ENCODE data around the gene TMED4. TPM values are rescaled to one million over a fixed set of nuclear protein-coding genes. Genes with fewer than 3 reads are reported as not detected.

TMED4 gene
- total and polyA plus RNA-seq, 2 of the 13 experiments (the other 11 are each of a cell fraction or from before 2014, with no cell fraction given) = 81.4 to 109 TPM

DNA sequence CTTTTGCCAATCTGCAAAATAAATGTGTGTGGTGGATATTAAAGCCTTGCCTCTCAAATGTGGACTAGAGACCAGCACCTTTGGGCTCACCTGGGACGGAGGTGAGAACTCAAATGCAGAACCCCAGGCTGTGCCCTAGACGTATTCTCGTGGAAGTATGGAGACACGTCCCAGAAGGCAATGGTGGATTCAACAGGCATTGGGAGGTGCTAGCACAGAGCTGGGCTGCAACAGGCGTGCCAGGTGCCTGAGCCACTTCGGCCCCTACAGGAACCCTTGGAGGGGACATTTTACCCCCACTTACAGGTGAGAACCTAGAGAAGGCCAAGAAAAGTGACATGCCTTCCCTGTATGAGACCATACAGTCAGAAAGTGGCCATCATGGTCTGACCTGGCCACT lies 20.6 kb downstream of the TMED4 start (continued):
- TF ChIP-seq ZFAT (CRISPR knock-in tag; conservative IDR thresholded peaks at IDR 0.05) (no peak), SSRP1 (CRISPR knock-in tag; IDR thresholded peaks at IDR 0.05) (0 out of 2 replicates have a peak, but pooled peaks have one; percentile 13), NAIF1 (CRISPR knock-in tag; IDR thresholded peaks at IDR 0.05; ENCODE audit: borderline replicate concordance) (no peak), ZNF703 (CRISPR knock-in tag; IDR thresholded peaks at IDR 0.05; ENCODE audit: borderline replicate concordance) (0 out of 2 replicates have a peak, but pooled peaks have one; percentile 26), FOXK1 (CRISPR knock-in tag; IDR thresholded peaks at IDR 0.05; ENCODE audit: borderline replicate concordance, low read depth) (no peak)

DNA sequence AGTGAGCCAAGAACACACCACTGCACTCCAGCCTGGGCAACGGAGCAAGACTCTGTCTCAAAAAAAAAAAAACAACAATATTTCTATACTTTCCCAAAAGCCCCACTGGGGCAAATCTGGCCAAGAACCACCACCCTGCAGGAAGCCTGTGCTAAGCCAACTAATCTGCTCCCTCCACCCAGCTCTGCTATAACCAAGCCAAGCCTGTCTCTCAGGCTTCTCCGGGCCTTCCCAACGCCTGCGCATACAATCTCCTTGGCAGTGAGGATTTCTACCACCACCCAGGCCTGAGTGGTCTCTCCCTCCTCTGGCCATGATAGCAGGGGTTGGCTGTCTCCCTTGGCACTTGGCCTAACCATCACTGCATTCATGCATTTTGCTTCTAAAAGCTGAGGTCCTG lies 22.5 kb downstream of the TMED4 start:
- no peaks in the 10 kb centered on the region for H3K27me3 ChIP-seq (ENCODE audit: control insufficient read depth in 1 of 2, insufficient read depth in 2 of 2, low read length in 2 of 2)
- H3K36me3 ChIP-seq (replicated peaks in 1 of 2; ENCODE audit: control insufficient read depth in 1 of 2, insufficient read depth in 2 of 2, low read length in 2 of 2) = peaks cover 1 to 4% of the 10 kb centered on the region in 2 experiments; a peak in 2 of 5 replicates
- in situ Hi-C loops (cut with HindIII; ENCODE audit: extremely low pct_ligation_motif_present, low pct_unique_long_range_greater_than_20kb) (no loop called here), intact Hi-C loops (cut with micrococcal nuclease; ENCODE audit: unreplicated experiment) (no loop called here)
- no peaks in the 10 kb centered on the region for H3K9me3 ChIP-seq (ENCODE audit: low read length)
- H3K79me2 ChIP-seq (ENCODE audit: insufficient read depth, low read length) = no peaks in the 10 kb centered on the region
- no peak overlapping the region for H3K27ac ChIP-seq (ENCODE audit: extremely low read length, insufficient read depth, low read length)
- no peak overlapping the region for H3K4me2 ChIP-seq (ENCODE audit: low read depth, low read length)
- no peak overlapping the region for H3K9ac ChIP-seq (ENCODE audit: insufficient read depth, low read depth, low read length)
- no TSS peak for BruUV-seq (replicated peaks)
- DNase-seq (ENCODE audit: low spot score) = no peak
- WGBS (ENCODE audit: low lambda C conversion rate) = 83% methylated on average over 4 of the region's 4 CpGs
- no peak overlapping the region for H3K4me3 ChIP-seq (replicated peaks in 1 of 3; ENCODE audit: insufficient read depth in 1 of 3, low read depth in 2 of 3, low read length in 3 of 3)
- CTCF ChIA-PET (ENCODE audit: low intra/inter-chr PET ratio, low total read pairs) = no interaction called here
- FAIRE-seq = no peak
- H3K4me1 ChIP-seq (ENCODE audit: insufficient read depth, low read length) = peaks cover 40% of the 10 kb centered on the region
- POLR2A ChIA-PET = interaction anchor here (0.5 kb wide), 1 partner anchor 16 kb away, joined by 3 read pairs; no protein-coding TSS in a partner anchor
- no peak overlapping the region for H2AFZ ChIP-seq (ENCODE audit: low read length)
- no peaks in the 10 kb centered on the region for H4K20me1 ChIP-seq (ENCODE audit: insufficient read depth, low read length)
- peak; percentile 7 for ATAC-seq
- TF ChIP-seq ZNF296 (CRISPR knock-in tag; conservative IDR thresholded peaks at IDR 0.05) (no peak), ERF (CRISPR knock-in tag; IDR thresholded peaks at IDR 0.05) (no peak), MED13 (CRISPR knock-in tag; IDR thresholded peaks at IDR 0.05) (no peak), U2AF1 (optimal IDR thresholded peaks at IDR 0.05; ENCODE audit: low read depth, low read length) (no peak), CEBPG (CRISPR knock-in tag; IDR thresholded peaks at IDR 0.05) (no peak), HOXA7 (CRISPR knock-in tag; IDR thresholded peaks at IDR 0.05) (no peak), ZNF550 (CRISPR knock-in tag; IDR thresholded peaks at IDR 0.05; ENCODE audit: borderline replicate concordance) (no peak), KLF12 (CRISPR knock-in tag; IDR thresholded peaks at IDR 0.05; ENCODE audit: borderline replicate concordance) (no peak), PRPF4 (IDR thresholded peaks at IDR 0.05; ENCODE audit: low read depth, low read length, poor library complexity, severe bottlenecking) (no peak)
- TF ChIP-seq, protein P1, sequence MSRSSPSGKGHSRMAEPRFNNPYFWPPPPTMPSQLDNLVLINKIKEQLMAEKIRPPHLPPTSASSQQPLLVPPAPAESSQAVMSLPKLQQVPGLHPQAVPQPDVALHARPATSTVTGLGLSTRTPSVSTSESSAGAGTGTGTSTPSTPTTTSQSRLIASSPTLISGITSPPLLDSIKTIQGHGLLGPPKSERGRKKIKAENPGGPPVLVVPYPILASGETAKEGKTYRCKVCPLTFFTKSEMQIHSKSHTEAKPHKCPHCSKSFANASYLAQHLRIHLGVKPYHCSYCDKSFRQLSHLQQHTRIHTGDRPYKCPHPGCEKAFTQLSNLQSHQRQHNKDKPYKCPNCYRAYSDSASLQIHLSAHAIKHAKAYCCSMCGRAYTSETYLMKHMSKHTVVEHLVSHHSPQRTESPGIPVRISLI (CRISPR knock-in tag; IDR thresholded peaks at IDR 0.05; ENCODE audit: borderline replicate concordance) = no peak
- TF ChIP-seq, protein P2, sequence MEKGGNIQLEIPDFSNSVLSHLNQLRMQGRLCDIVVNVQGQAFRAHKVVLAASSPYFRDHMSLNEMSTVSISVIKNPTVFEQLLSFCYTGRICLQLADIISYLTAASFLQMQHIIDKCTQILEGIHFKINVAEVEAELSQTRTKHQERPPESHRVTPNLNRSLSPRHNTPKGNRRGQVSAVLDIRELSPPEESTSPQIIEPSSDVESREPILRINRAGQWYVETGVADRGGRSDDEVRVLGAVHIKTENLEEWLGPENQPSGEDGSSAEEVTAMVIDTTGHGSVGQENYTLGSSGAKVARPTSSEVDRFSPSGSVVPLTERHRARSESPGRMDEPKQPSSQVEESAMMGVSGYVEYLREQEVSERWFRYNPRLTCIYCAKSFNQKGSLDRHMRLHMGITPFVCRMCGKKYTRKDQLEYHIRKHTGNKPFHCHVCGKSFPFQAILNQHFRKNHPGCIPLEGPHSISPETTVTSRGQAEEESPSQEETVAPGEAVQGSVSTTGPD (CRISPR knock-in tag; IDR thresholded peaks at IDR 0.05) = no peak
- TF ChIP-seq, protein P3, sequence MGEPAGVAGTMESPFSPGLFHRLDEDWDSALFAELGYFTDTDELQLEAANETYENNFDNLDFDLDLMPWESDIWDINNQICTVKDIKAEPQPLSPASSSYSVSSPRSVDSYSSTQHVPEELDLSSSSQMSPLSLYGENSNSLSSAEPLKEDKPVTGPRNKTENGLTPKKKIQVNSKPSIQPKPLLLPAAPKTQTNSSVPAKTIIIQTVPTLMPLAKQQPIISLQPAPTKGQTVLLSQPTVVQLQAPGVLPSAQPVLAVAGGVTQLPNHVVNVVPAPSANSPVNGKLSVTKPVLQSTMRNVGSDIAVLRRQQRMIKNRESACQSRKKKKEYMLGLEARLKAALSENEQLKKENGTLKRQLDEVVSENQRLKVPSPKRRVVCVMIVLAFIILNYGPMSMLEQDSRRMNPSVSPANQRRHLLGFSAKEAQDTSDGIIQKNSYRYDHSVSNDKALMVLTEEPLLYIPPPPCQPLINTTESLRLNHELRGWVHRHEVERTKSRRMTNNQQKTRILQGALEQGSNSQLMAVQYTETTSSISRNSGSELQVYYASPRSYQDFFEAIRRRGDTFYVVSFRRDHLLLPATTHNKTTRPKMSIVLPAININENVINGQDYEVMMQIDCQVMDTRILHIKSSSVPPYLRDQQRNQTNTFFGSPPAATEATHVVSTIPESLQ (CRISPR knock-in tag; conservative IDR thresholded peaks at IDR 0.05) = no peak
- TF ChIP-seq, protein P4, sequence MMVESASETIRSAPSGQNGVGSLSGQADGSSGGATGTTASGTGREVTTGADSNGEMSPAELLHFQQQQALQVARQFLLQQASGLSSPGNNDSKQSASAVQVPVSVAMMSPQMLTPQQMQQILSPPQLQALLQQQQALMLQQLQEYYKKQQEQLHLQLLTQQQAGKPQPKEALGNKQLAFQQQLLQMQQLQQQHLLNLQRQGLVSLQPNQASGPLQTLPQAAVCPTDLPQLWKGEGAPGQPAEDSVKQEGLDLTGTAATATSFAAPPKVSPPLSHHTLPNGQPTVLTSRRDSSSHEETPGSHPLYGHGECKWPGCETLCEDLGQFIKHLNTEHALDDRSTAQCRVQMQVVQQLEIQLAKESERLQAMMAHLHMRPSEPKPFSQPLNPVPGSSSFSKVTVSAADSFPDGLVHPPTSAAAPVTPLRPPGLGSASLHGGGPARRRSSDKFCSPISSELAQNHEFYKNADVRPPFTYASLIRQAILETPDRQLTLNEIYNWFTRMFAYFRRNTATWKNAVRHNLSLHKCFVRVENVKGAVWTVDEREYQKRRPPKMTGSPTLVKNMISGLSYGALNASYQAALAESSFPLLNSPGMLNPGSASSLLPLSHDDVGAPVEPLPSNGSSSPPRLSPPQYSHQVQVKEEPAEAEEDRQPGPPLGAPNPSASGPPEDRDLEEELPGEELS (CRISPR knock-in tag; IDR thresholded peaks at IDR 0.05) = no peak
